ENCODE data around the gene SERPINA12. TPM values are rescaled to one million over a fixed set of nuclear protein-coding genes. Genes with fewer than 3 reads are reported as not detected.

Gene SERPINA12
- total RNA-seq, 1 experiment from 2014 or later: not detected

DNA sequence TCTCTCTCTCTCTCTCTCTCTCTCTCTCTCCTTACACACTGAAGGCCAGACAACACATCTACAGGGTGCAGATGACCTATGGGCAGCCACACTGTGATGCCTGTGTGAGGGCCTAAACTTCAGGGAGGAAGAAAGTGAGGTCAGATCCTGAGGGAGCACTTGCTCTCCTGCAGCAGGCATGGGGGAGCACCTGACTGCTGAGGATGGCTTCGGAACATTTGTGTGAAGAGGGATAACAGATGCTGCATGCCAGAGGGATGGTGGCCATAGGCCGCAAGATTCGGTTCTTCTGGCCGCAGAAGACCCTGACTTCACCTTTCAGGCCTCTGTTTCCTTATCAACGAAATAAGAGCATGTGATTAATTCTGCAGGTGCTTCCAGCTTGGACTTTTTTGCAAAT, 45.0 kb downstream of the SERPINA12 start (continued):
- TF ChIP-seq, protein P1, sequence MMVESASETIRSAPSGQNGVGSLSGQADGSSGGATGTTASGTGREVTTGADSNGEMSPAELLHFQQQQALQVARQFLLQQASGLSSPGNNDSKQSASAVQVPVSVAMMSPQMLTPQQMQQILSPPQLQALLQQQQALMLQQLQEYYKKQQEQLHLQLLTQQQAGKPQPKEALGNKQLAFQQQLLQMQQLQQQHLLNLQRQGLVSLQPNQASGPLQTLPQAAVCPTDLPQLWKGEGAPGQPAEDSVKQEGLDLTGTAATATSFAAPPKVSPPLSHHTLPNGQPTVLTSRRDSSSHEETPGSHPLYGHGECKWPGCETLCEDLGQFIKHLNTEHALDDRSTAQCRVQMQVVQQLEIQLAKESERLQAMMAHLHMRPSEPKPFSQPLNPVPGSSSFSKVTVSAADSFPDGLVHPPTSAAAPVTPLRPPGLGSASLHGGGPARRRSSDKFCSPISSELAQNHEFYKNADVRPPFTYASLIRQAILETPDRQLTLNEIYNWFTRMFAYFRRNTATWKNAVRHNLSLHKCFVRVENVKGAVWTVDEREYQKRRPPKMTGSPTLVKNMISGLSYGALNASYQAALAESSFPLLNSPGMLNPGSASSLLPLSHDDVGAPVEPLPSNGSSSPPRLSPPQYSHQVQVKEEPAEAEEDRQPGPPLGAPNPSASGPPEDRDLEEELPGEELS (CRISPR knock-in tag; IDR thresholded peaks at IDR 0.05): no peak
- no peak for TF ChIP-seq PRRX2 (CRISPR knock-in tag; IDR thresholded peaks at IDR 0.05)

DNA sequence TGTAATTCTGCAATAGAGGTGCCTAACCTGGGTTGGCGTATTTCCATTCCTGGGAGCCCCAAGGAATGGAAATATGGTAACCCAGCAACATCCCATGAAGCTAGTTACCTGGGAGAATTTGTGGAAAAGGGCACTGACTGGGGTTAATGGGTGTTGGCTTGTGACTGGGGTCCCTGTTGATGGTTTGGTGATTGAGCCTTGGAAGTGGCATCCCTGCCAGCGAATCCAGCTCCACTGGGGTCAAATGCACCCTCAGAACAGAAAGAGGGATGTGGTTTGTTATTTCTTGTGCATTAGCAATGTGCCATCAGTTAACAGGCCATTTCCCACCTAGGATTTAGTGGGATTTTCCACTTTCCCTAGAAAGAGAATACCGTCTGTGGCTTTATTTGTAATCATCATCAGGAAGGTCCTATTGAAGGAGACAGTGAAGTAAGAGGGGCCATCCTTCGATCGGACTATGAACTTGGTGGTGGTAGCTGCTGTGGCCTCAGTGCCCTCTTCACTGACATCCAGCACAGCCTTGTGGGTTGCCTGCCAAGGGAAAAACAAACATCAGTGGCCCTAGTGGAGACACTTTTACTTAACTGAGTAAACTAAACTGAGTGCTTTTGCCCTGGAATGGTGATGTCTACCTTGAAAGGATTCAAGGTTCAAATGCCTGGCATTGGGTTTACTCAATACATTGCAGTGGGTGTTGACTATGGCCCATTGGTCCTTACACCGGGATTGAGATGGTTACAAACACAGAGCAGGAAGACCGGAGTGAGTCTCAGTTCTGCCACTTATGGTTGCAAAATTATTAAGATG, 46.3 kb downstream of the SERPINA12 start:
- POLR2A ChIA-PET: no interaction called here
- Mint-ChIP-seq H3K9me3 (peaks cover 56% of the 10 kb centered on the region), H3K4me1 (peaks cover 8% of the 10 kb centered on the region; the same call in 1 of the 2 replicates), H3K27ac (no peak overlapping the region), H3K4me3 (no peak overlapping the region), H3K36me3 (peaks cover 35% of the 10 kb centered on the region), H3K27me3 (ENCODE audit: low read depth) (peaks cover 15% of the 10 kb centered on the region)
- CTCF ChIA-PET: interaction anchor here (1.1 to 1.2 kb wide), 2 partner anchors 29 to 39 kb away, joined by 3 read pairs; no protein-coding TSS in a partner anchor
- ATAC-seq: no peak
- DNase-seq (ENCODE audit: low spot score): no peak
- TF ChIP-seq TCF7 (CRISPR knock-in tag; IDR thresholded peaks at IDR 0.05; ENCODE audit: low read depth) (no peak), PRRX2 (CRISPR knock-in tag; IDR thresholded peaks at IDR 0.05) (no peak), NR3C1 (CRISPR knock-in tag; conservative IDR thresholded peaks at IDR 0.05; ENCODE audit: low read depth) (no peak), GABPB1 (CRISPR knock-in tag; IDR thresholded peaks at IDR 0.05) (0 out of 2 replicates have a peak, but pooled peaks have one; percentile 12)
- TF ChIP-seq, protein P2, sequence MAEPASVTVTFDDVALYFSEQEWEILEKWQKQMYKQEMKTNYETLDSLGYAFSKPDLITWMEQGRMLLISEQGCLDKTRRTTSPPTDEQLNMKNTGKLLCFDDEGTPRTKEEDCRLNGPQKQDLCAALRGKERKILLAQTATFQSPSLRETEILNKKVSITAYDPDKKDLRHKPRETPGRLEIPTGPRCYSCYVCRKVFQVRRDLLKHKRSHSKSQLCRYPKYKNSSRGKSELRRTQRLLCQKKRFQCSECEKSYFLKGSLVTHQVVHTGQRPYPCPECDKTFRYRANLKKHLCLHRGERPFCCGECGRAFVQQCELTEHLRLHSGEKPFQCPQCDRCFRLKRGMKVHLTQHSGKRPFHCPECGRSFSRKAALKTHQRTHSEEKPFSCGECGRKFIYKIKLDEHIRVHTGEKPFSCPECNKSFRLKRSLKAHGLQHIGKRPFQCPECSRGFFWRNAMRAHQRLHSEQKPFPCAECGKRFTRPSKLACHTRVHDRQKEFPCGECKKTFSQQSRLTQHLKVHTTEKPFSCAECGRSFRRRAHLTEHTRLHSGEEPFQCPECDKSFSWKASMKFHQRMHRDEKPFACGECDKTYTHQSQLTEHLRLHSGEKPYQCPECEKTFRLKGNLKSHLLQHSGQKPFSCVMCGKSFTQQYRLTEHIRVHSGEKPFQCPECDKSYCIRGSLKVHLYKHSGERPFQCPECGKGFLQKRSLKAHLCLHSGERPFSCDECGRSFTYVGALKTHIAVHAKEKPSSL (CRISPR knock-in tag; conservative IDR thresholded peaks at IDR 0.05): no peak
- TF ChIP-seq, protein P3, sequence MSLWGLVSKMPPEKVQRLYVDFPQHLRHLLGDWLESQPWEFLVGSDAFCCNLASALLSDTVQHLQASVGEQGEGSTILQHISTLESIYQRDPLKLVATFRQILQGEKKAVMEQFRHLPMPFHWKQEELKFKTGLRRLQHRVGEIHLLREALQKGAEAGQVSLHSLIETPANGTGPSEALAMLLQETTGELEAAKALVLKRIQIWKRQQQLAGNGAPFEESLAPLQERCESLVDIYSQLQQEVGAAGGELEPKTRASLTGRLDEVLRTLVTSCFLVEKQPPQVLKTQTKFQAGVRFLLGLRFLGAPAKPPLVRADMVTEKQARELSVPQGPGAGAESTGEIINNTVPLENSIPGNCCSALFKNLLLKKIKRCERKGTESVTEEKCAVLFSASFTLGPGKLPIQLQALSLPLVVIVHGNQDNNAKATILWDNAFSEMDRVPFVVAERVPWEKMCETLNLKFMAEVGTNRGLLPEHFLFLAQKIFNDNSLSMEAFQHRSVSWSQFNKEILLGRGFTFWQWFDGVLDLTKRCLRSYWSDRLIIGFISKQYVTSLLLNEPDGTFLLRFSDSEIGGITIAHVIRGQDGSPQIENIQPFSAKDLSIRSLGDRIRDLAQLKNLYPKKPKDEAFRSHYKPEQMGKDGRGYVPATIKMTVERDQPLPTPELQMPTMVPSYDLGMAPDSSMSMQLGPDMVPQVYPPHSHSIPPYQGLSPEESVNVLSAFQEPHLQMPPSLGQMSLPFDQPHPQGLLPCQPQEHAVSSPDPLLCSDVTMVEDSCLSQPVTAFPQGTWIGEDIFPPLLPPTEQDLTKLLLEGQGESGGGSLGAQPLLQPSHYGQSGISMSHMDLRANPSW (CRISPR knock-in tag; conservative IDR thresholded peaks at IDR 0.05; ENCODE audit: low read depth): no peak

DNA sequence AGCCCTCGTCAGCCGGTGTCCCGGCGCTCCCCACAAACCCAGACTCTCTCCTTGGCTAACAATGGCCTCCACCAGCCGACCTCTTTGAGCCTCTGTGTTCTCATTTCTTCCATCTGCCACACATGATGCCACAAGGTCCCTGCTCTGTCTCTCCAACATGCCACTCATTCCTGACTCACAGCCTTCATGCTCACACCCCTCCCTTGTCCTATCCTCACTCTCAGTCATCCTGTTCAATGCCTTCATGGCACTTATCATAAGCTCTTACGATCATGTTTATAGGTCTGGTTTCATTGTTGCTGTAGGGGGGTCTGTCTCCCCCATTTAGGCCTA, 47.1 kb downstream of the SERPINA12 start:
- H3K4me3 Mint-ChIP-seq: no peak overlapping the region
- peaks cover 12% of the 10 kb centered on the region for H3K27me3 Mint-ChIP-seq (ENCODE audit: low read depth)
- peaks cover 8% of the 10 kb centered on the region; the same call in 1 of the 2 replicates for H3K4me1 Mint-ChIP-seq
- no peak for DNase-seq (ENCODE audit: low spot score)
- ChIA-PET CTCF (interaction anchor here (1.1 to 1.2 kb wide), 2 partner anchors 28 to 39 kb away, joined by 3 read pairs; no protein-coding TSS in a partner anchor), POLR2A (no interaction called here)
- H3K36me3 Mint-ChIP-seq: peaks cover 43% of the 10 kb centered on the region
- H3K27ac Mint-ChIP-seq: no peak overlapping the region
- H3K9me3 Mint-ChIP-seq: peaks cover 58% of the 10 kb centered on the region
- ATAC-seq: no peak
- TF ChIP-seq ZNF138 (CRISPR knock-in tag; conservative IDR thresholded peaks at IDR 0.05) (no peak), ELF4 (CRISPR knock-in tag; IDR thresholded peaks at IDR 0.05; ENCODE audit: low read depth) (no peak), SMAD3 (CRISPR knock-in tag; IDR thresholded peaks at IDR 0.05; ENCODE audit: borderline replicate concordance) (no peak), FOXJ3 (CRISPR knock-in tag; IDR thresholded peaks at IDR 0.05; ENCODE audit: borderline replicate concordance) (no peak), ZBTB21 (CRISPR knock-in tag; IDR thresholded peaks at IDR 0.05; ENCODE audit: borderline replicate concordance) (no peak), ZNF416 (CRISPR knock-in tag; IDR thresholded peaks at IDR 0.05) (no peak), NR3C1 (CRISPR knock-in tag; conservative IDR thresholded peaks at IDR 0.05; ENCODE audit: low read depth) (no peak), NR1H2 (CRISPR knock-in tag; IDR thresholded peaks at IDR 0.05) (no peak)
- TF ChIP-seq, protein P1 (CRISPR knock-in tag; IDR thresholded peaks at IDR 0.05): no peak
- TF ChIP-seq, protein P4, sequence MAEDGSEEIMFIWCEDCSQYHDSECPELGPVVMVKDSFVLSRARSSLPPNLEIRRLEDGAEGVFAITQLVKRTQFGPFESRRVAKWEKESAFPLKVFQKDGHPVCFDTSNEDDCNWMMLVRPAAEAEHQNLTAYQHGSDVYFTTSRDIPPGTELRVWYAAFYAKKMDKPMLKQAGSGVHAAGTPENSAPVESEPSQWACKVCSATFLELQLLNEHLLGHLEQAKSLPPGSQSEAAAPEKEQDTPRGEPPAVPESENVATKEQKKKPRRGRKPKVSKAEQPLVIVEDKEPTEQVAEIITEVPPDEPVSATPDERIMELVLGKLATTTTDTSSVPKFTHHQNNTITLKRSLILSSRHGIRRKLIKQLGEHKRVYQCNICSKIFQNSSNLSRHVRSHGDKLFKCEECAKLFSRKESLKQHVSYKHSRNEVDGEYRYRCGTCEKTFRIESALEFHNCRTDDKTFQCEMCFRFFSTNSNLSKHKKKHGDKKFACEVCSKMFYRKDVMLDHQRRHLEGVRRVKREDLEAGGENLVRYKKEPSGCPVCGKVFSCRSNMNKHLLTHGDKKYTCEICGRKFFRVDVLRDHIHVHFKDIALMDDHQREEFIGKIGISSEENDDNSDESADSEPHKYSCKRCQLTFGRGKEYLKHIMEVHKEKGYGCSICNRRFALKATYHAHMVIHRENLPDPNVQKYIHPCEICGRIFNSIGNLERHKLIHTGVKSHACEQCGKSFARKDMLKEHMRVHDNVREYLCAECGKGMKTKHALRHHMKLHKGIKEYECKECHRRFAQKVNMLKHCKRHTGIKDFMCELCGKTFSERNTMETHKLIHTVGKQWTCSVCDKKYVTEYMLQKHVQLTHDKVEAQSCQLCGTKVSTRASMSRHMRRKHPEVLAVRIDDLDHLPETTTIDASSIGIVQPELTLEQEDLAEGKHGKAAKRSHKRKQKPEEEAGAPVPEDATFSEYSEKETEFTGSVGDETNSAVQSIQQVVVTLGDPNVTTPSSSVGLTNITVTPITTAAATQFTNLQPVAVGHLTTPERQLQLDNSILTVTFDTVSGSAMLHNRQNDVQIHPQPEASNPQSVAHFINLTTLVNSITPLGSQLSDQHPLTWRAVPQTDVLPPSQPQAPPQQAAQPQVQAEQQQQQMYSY (CRISPR knock-in tag; IDR thresholded peaks at IDR 0.05): no peak
- TF ChIP-seq, protein P5, sequence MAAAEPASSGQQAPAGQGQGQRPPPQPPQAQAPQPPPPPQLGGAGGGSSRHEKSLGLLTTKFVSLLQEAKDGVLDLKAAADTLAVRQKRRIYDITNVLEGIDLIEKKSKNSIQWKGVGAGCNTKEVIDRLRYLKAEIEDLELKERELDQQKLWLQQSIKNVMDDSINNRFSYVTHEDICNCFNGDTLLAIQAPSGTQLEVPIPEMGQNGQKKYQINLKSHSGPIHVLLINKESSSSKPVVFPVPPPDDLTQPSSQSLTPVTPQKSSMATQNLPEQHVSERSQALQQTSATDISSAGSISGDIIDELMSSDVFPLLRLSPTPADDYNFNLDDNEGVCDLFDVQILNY (CRISPR knock-in tag; IDR thresholded peaks at IDR 0.05): no peak
